GM23338 (cell line): ENCODE results near the gene SLTM. TPM values are rescaled to one million over a fixed set of nuclear protein-coding genes. Genes with fewer than 3 reads are reported as not detected.

Experiments
- ATAC-seq: fragments of 200-7000 bp; cut with Tn5 transposase; 3 replicates; pipeline ENCODE4 v1.9.1; 2020
- DNase-seq: peaks from one replicate; pipeline ENCODE4 v3.0.0-alpha.2; 2015; ENCODE audit warnings: low spot score
- H2AFZ ChIP-seq: fragments of 200-600 bp; sonication (generic); 2 replicates; pipeline ENCODE4 v1.8.0; 2016; ENCODE audit warnings: antibody characterized with exemption, mild to moderate bottlenecking, moderate library complexity
- H3F3A ChIP-seq: fragments of 200-600 bp; sonication (generic); replicated peaks from 2 replicates; pipeline ENCODE4 v1.8.0; 2017; ENCODE audit warnings: antibody characterized with exemption, mixed run types, low read depth
- H3K27ac ChIP-seq: fragments of 200-600 bp; sonication (generic); 2 replicates; pipeline ENCODE4 v1.6.1; 2016; ENCODE audit warnings: low read depth
- H3K27me3 ChIP-seq: fragments of 200-600 bp; sonication (generic); 2 replicates; pipeline ENCODE4 v1.8.0; 2016; ENCODE audit warnings: mild to moderate bottlenecking, mixed run types, moderate library complexity; ENCODE audit not compliant: insufficient read depth
- H3K36me3 ChIP-seq: fragments of 200-600 bp; sonication (generic); 2 replicates; pipeline ENCODE4 v1.8.0; 2016; ENCODE audit warnings: mild to moderate bottlenecking; ENCODE audit not compliant: insufficient read depth
- H3K4me1 ChIP-seq: fragments of 200-600 bp; sonication (generic); 2 replicates; pipeline ENCODE4 v1.8.0; 2016; ENCODE audit warnings: mild to moderate bottlenecking, moderate library complexity; ENCODE audit not compliant: insufficient read depth
- H3K4me2 ChIP-seq: fragments of 200-600 bp; sonication (generic); 2 replicates; pipeline ENCODE4 v1.7.1; 2017; ENCODE audit warnings: mixed run types
- H3K4me3 ChIP-seq: fragments of 200-600 bp; sonication (generic); 2 replicates; pipeline ENCODE4 v1.6.1; 2016; ENCODE audit warnings: mixed run types
- H3K79me2 ChIP-seq: fragments of 200-600 bp; sonication (generic); replicated peaks from 2 replicates; pipeline ENCODE4 v1.8.0; 2017; ENCODE audit warnings: mild to moderate bottlenecking; ENCODE audit not compliant: insufficient read depth
- H3K9me2 ChIP-seq: fragments of 200-600 bp; sonication (generic); 2 replicates; pipeline ENCODE4 v1.8.0; 2017; ENCODE audit not compliant: insufficient read depth
- H4K20me1 ChIP-seq: fragments of 200-600 bp; sonication (generic); replicated peaks from 2 replicates; pipeline ENCODE4 v1.8.0; 2017; ENCODE audit warnings: mild to moderate bottlenecking; ENCODE audit not compliant: insufficient read depth
- H3K27ac Mint-ChIP-seq: 2 replicates; pipeline ENCODE4 v1.8.0; 2020; ENCODE audit warnings: inconsistent platforms, mild to moderate bottlenecking, moderate library complexity, mixed read lengths
- H3K27me3 Mint-ChIP-seq: 3 replicates; pipeline ENCODE4 v1.8.0; 2022; ENCODE audit warnings: low read depth, mild to moderate bottlenecking, moderate library complexity, mixed read lengths, inconsistent platforms; ENCODE audit not compliant: insufficient read depth, poor library complexity
- H3K36me3 Mint-ChIP-seq: 3 replicates; pipeline ENCODE4 v1.8.0; 2021; ENCODE audit warnings: low read depth, mild to moderate bottlenecking, inconsistent platforms, moderate library complexity, mixed read lengths
- H3K4me1 Mint-ChIP-seq: 3 replicates; pipeline ENCODE4 v1.8.0; 2020; ENCODE audit warnings: mild to moderate bottlenecking, inconsistent platforms, mixed read lengths
- H3K4me3 Mint-ChIP-seq: 3 replicates; pipeline ENCODE4 v1.8.0; 2021; ENCODE audit warnings: moderate library complexity, mild to moderate bottlenecking, inconsistent platforms, mixed read lengths
- H3K9me3 Mint-ChIP-seq: 3 replicates; pipeline ENCODE4 v1.8.0; 2020; ENCODE audit warnings: moderate library complexity, mild to moderate bottlenecking, inconsistent platforms, mixed read lengths
- CREB1 ChIP-seq: fragments of 250-450 bp; sonication (Bioruptor Pico); IDR thresholded peaks from 2 replicates; pipeline ENCODE4 v1.5.0; 2020; ENCODE audit warnings: low read depth, mild to moderate bottlenecking, moderate library complexity
- EZH2 ChIP-seq: fragments of 200-600 bp; sonication (generic); IDR thresholded peaks from one replicate; pipeline ENCODE4 v1.8.0; 2017; ENCODE audit warnings: antibody characterized with exemption, mild to moderate bottlenecking, low read depth; ENCODE audit not compliant: unreplicated experiment
- JUNB ChIP-seq: IDR thresholded peaks from one replicate; pipeline ENCODE4 v1.6.1; 2016; ENCODE audit warnings: antibody characterized with exemption; ENCODE audit not compliant: unreplicated experiment
- STAT1 ChIP-seq: IDR thresholded peaks from one replicate; pipeline ENCODE4 v1.6.1; 2016; ENCODE audit warnings: antibody characterized with exemption; ENCODE audit not compliant: unreplicated experiment
- ZNF462 ChIP-seq: fragments of 250-450 bp; sonication (Bioruptor Pico); IDR thresholded peaks from 2 replicates; pipeline ENCODE4 v1.5.0; 2020; ENCODE audit warnings: mild to moderate bottlenecking, moderate library complexity
- polyA plus RNA-seq: library from polyadenylated mRNA; unstranded; fragments of >200 nt; fragmentation: Nextera tagmentation; extraction: Ambion mirVana; gene quantifications from 2 replicates; pipeline ENCODE4 v1.2.1, GENCODE V29; 2016
- total RNA-seq: library from RNA; depleted of rRNA; stranded (reverse); fragments of >200 nt; shearing (Covaris generic); gene quantifications from 2 replicates; pipeline ENCODE4 v1.2.3, GENCODE V29; 2014

SLTM gene
- total and polyA plus RNA-seq, 2 experiments from 2014 or later, result 210 to 476 TPM

DNA sequence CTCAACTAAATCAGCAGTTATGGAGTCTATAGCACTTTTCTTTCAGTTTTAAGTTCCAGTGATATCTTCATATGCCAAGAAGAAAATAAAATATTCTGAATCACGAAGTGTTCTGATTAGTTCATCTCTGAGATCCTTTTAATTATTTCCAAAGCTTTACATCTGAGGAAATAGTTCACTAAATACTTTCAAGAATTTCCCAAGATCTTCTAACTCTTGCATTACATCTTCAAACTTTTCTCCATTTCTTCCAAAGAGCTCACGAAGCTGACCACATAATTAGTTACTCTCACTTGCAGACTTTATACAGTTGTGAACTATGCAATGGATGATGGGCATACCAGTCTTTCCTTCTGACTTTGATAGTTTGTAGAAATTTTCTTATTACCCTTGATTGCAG is 49.8 kb upstream of the SLTM start (continued):
- TF ChIP-seq ZNF462 (CRISPR knock-in tag) (no peak), JUNB (no peak), EZH2 (no peak), STAT1 (no peak), CREB1 (CRISPR knock-in tag) (no peak)

DNA sequence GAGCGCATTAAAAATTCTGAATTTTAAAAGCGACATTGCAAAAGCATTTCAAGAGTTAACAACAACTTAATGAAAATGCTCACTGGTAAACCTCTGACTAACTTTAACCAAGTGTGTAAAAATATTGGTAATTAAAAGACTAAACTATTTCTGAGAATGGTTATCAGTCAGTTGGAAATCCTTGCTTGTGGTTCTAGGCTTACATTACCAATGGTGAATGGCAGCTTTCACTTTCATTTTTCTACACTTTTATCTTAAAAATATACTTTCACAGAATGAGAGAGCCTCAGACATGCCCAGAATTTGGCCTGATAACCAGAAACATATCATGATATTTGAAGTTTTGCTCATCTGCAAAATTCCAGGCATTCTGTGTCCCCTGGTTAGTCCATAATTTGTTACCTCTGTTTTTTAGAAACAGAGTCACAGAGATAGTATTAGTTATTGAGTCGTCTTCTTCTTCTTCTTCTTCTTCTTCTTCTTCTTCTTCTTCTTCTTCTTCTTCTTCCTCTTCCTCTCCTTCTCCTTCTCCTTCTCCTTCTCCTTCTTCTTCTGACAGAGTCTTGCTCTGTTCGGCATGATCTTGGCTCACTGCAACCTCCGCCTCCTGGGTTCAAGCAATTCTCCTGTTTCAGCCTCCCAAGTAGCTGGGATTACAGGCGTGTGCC is 48.5 kb upstream of the SLTM start:
- Mint-ChIP-seq H3K36me3 (no peaks in the 10 kb centered on the region), H3K27ac (no peak overlapping the region), H3K9me3 (no peaks in the 10 kb centered on the region), H3K4me3 (no peak overlapping the region), H3K27me3 (no peaks in the 10 kb centered on the region), H3K4me1 (peaks cover 9% of the 10 kb centered on the region; the same call in 2 of the 3 replicates)
- H3F3A ChIP-seq, result no peaks in the 10 kb centered on the region
- H2AFZ ChIP-seq, result no peak overlapping the region
- no peak overlapping the region for H3K4me2 ChIP-seq
- H3K36me3 ChIP-seq, result no peaks in the 10 kb centered on the region
- no peak for TF ChIP-seq ZNF462 (CRISPR knock-in tag)
- no peak for DNase-seq
- H3K9me2 ChIP-seq, result no peaks in the 10 kb centered on the region
- H3K4me3 ChIP-seq, result no peak overlapping the region
- H4K20me1 ChIP-seq, result no peaks in the 10 kb centered on the region
- H3K4me1 ChIP-seq, result no peaks in the 10 kb centered on the region; the same call in 1 of the 2 replicates
- no peaks in the 10 kb centered on the region for H3K79me2 ChIP-seq
- no peak for ATAC-seq
- H3K27ac ChIP-seq, result no peak overlapping the region
- no peaks in the 10 kb centered on the region for H3K27me3 ChIP-seq
